ENCODE data around the gene MED16. TPM values are rescaled to one million over a fixed set of nuclear protein-coding genes. Genes with fewer than 3 reads are reported as not detected.

The MED16 gene
- total and polyA plus RNA-seq, 8 donors: 16.7 to 126 (median 74.0) TPM

DNA sequence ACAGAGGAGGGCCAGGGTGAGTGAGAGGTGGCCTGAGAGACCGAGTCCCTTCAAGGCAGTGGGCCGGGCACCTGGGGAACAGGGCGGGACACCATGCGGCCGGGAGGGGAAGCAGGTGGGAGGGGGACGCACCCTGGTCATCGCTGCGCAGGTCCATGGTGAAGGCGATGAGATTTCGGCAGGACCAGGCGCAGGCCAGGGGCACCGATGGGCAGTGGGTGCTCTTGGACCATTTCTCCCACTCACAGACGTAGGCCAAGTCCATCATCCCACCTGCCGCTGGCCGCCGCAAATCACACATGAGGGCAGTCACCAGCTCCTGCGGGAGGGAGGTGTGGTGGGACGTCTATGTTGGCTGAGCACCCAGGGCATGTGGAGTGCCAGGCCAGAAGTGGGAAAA is 2.2 kb downstream of the MED16 start:
- H3K36me3 ChIP-seq: peaks cover 12 to 53% (median 51%) of the 10 kb centered on the region in 4 donors
- no peaks in the 10 kb centered on the region for H3K9me3 ChIP-seq
- no peaks in the 10 kb centered on the region for H3K27me3 ChIP-seq
- intact Hi-C loops (cut with DNase I; ENCODE audit: low total_unique reads): no loop called here
- TF ChIP-seq, protein P1, sequence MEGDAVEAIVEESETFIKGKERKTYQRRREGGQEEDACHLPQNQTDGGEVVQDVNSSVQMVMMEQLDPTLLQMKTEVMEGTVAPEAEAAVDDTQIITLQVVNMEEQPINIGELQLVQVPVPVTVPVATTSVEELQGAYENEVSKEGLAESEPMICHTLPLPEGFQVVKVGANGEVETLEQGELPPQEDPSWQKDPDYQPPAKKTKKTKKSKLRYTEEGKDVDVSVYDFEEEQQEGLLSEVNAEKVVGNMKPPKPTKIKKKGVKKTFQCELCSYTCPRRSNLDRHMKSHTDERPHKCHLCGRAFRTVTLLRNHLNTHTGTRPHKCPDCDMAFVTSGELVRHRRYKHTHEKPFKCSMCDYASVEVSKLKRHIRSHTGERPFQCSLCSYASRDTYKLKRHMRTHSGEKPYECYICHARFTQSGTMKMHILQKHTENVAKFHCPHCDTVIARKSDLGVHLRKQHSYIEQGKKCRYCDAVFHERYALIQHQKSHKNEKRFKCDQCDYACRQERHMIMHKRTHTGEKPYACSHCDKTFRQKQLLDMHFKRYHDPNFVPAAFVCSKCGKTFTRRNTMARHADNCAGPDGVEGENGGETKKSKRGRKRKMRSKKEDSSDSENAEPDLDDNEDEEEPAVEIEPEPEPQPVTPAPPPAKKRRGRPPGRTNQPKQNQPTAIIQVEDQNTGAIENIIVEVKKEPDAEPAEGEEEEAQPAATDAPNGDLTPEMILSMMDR (IDR thresholded peaks at IDR 0.05): no peak
- TF ChIP-seq POLR2A (IDR thresholded peaks at IDR 0.05) (no peak), POLR2AphosphoS5 (IDR thresholded peaks at IDR 0.05) (no peak), EP300 (IDR thresholded peaks at IDR 0.05) (no peak)
- peaks cover 5 to 31% (median 15%) of the 10 kb centered on the region in 4 donors for H3K4me1 ChIP-seq
- H3K4me3 ChIP-seq: no peak overlapping the region
- 86 to 90% (median 87%) methylated on average over 13 to 18 of the region's 18 CpGs for WGBS, 5 donors
- peak overlapping the region in 2 of 5 donors; percentile 26 to 42 for H3K27ac ChIP-seq
- no peak for DNase-seq

DNA sequence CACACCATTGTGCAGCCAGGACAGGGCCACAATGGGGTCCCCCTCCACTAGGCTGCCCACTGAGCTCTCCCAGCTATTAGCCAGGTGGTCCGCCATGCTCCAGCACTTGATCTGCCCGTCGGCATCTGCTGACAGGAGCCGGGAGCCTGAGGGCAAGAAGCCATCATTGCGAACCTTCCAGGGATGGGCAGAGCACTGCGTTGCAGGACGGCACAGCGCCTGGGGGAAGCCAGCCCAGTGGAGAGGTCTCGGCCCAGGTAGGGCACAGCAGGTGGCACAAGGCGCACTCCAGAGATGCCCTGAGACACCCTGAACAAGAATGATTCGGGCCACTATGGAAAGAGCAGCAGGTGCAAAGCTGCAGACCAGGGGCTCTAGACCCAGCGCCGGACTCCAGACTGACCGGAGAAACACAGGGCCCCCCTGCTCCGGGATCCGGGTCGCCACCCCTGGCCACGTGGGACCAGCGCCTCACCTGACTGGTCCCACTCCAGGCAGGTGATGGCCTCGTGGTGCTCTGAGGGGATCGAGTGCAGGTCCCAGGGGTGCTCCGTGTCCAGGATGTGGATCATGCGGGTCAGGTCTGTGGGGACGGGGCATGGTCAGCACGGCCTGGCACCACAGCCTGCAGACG is 3.2 kb downstream of the MED16 start:
- WGBS, 5 donors: 91 to 94% (median 93%) methylated on average over 11 to 26 of the region's 26 CpGs
- Histone ChIP-seq H3K4me1 (peaks cover 5 to 31% (median 15%) of the 10 kb centered on the region in 4 donors), H3K9me3 (no peaks in the 10 kb centered on the region), H3K4me3 (no peak overlapping the region), H3K27ac (no peak overlapping the region), H3K27me3 (no peaks in the 10 kb centered on the region), H3K36me3 (peaks cover 22 to 63% (median 62%) of the 10 kb centered on the region in 4 donors)
- no peak for DNase-seq
- TF ChIP-seq, protein P1 (IDR thresholded peaks at IDR 0.05): no peak
- TF ChIP-seq POLR2AphosphoS5 (IDR thresholded peaks at IDR 0.05): no peak
- TF ChIP-seq POLR2A (IDR thresholded peaks at IDR 0.05): no peak
- TF ChIP-seq EP300 (IDR thresholded peaks at IDR 0.05): no peak
- intact Hi-C loops (cut with DNase I; ENCODE audit: low total_unique reads): no loop called here

GRCh38 chr19:888581-889385 is 4.2 kb downstream of the MED16 start:
- peaks cover 31 to 73% (median 72%) of the 10 kb centered on the region in 4 donors for H3K36me3 ChIP-seq
- no peaks in the 10 kb centered on the region for H3K27me3 ChIP-seq
- intact Hi-C loops (cut with DNase I; ENCODE audit: low total_unique reads): no loop called here
- whole genome bisulfite sequencing, 5 donors: 86 to 91% (median 89%) methylated on average over 24 to 30 of the region's 30 CpGs
- peaks cover 5 to 24% (median 15%) of the 10 kb centered on the region in 4 donors for H3K4me1 ChIP-seq
- H3K4me3 ChIP-seq: no peak overlapping the region
- no peak for TF ChIP-seq POLR2A (IDR thresholded peaks at IDR 0.05)
- TF ChIP-seq, protein P1 (IDR thresholded peaks at IDR 0.05): no peak
- no peak for TF ChIP-seq POLR2AphosphoS5 (IDR thresholded peaks at IDR 0.05)
- TF ChIP-seq EP300 (IDR thresholded peaks at IDR 0.05): no peak
- no peak overlapping the region for H3K27ac ChIP-seq
- DNase-seq: no peak
- no peaks in the 10 kb centered on the region for H3K9me3 ChIP-seq

DNA sequence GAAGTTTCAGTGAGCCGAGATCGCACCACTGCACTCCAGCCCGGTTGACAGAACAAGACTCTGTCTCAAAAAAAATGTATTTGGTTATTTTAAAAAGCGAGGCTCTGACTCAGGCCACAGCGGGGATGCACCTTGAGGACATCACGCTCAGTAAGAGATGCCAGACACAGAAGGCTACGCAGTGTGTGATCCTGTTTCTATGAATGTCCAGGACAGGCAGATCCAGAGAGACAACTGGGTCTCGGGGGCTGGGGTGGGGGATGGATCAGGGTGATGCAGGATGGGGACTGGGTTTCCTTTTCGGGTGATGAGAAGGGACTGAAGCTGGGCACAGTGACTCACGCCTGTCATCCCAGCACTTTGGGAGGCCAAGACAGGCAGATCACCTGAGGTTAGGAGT is 5.4 kb downstream of the MED16 start:
- Histone ChIP-seq H3K36me3 (peaks cover 39 to 85% (median 84%) of the 10 kb centered on the region in 4 donors), H3K4me3 (no peak overlapping the region)
- intact Hi-C loops (cut with DNase I; ENCODE audit: low total_unique reads): no loop called here

More for the DNA sequence above, 5.4 kb downstream of the MED16 start:
- DNase-seq: no peak
- Histone ChIP-seq H3K9me3 (no peaks in the 10 kb centered on the region), H3K27me3 (no peaks in the 10 kb centered on the region), H3K4me1 (peaks cover 5 to 19% (median 15%) of the 10 kb centered on the region in 4 donors), H3K27ac (no peak overlapping the region)
- TF ChIP-seq, protein P1 (IDR thresholded peaks at IDR 0.05): no peak
- TF ChIP-seq POLR2AphosphoS5 (IDR thresholded peaks at IDR 0.05): no peak
- no peak for TF ChIP-seq EP300 (IDR thresholded peaks at IDR 0.05)
- no peak for TF ChIP-seq POLR2A (IDR thresholded peaks at IDR 0.05)
- WGBS, 5 donors: 94 to 96% (median 95%) methylated on average over 10 of the region's 10 CpGs

All from stomach (tissue), 9 donors.